Fibroblast of peridontal ligament (primary cell): ENCODE results near the gene UNC13C.

Source experiments
- DNase-seq: peaks from one replicate; pipeline ENCODE4 v3.0.0-alpha.2; 2010; ENCODE audit errors: extremely low read depth

UNC13C gene

GRCh38 chr15:54109014-54109413 lies 130.8 kb downstream of the UNC13C start:
- no peak for DNase-seq

GRCh38 chr15:54119051-54119450 lies 140.8 kb downstream of the UNC13C start:
- DNase-seq: no peak

- DNase-seq: no peak
These were observed 142.8 kb downstream of the UNC13C start for GRCh38 chr15:54120949-54121463.

- no peak for DNase-seq
These were observed 149.3 kb downstream of the UNC13C start for GRCh38 chr15:54127574-54127973.

- DNase-seq: no peak
These were observed 153.2 kb downstream of the UNC13C start for GRCh38 chr15:54131410-54131809.

GRCh38 chr15:54149115-54149531 lies 170.9 kb downstream of the UNC13C start:
- no peak for DNase-seq

GRCh38 chr15:54150255-54150654 lies 172.0 kb downstream of the UNC13C start:
- no peak for DNase-seq

GRCh38 chr15:54159012-54159411 lies 180.8 kb downstream of the UNC13C start:
- no peak for DNase-seq

GRCh38 chr15:54187325-54187724 lies 209.1 kb downstream of the UNC13C start:
- no peak for DNase-seq

- DNase-seq: no peak
These were observed 219.8 kb downstream of the UNC13C start for GRCh38 chr15:54197995-54198394.

GRCh38 chr15:54206586-54207321 lies 228.5 kb downstream of the UNC13C start:
- DNase-seq: no peak

GRCh38 chr15:54208786-54209185 lies 230.5 kb downstream of the UNC13C start:
- no peak for DNase-seq

GRCh38 chr15:54212635-54213034 lies 234.4 kb downstream of the UNC13C start:
- DNase-seq: no peak

- no peak for DNase-seq
These were observed 248.2 kb downstream of the UNC13C start for GRCh38 chr15:54226455-54226854.

GRCh38 chr15:54227569-54227968 lies 249.3 kb downstream of the UNC13C start:
- no peak for DNase-seq

- no peak for DNase-seq
These were observed 272.1 kb downstream of the UNC13C start for GRCh38 chr15:54250326-54250725.

- DNase-seq: no peak
These were observed 277.9 kb downstream of the UNC13C start for GRCh38 chr15:54256190-54256589.

- no peak for DNase-seq
These were observed 295.7 kb downstream of the UNC13C start for GRCh38 chr15:54273928-54274327.

- DNase-seq: no peak
These were observed 299.6 kb downstream of the UNC13C start for GRCh38 chr15:54277834-54278233.

GRCh38 chr15:54280726-54281125 lies 302.5 kb downstream of the UNC13C start:
- DNase-seq: no peak

- no peak for DNase-seq
These were observed 304.1 kb downstream of the UNC13C start for GRCh38 chr15:54282228-54282836.

GRCh38 chr15:54288049-54288448 lies 309.8 kb downstream of the UNC13C start:
- no peak for DNase-seq

- no peak for DNase-seq
These were observed 311.4 kb downstream of the UNC13C start for GRCh38 chr15:54289590-54290136.
